GM13976 (cell line): Measurements from ENCODE around the gene IRF9.

Experiments used
- DNase-seq: peaks from one replicate; pipeline ENCODE4 v3.0.0; 2012; ENCODE audit warnings: low spot score
- in situ Hi-C: fragments of 300-500 bp; cut with MboI; formaldehyde crosslinking; loops from one replicate; pipeline ENCODE4 v1.12.0; 2022; ENCODE audit warnings: low sequenced_read_pairs, mixed read lengths, inconsistent platforms; ENCODE audit not compliant: unreplicated experiment
- TF ChIP-seq, protein P1 (sequence below): IDR thresholded peaks from 2 replicates; pipeline ENCODE4 v1.5.1; 2012; ENCODE audit warnings: borderline replicate concordance, mild to moderate bottlenecking; ENCODE audit not compliant: insufficient read depth; ENCODE audit errors: extremely low read depth, missing control alignments, control extremely low read depth

IRF9 gene

DNA sequence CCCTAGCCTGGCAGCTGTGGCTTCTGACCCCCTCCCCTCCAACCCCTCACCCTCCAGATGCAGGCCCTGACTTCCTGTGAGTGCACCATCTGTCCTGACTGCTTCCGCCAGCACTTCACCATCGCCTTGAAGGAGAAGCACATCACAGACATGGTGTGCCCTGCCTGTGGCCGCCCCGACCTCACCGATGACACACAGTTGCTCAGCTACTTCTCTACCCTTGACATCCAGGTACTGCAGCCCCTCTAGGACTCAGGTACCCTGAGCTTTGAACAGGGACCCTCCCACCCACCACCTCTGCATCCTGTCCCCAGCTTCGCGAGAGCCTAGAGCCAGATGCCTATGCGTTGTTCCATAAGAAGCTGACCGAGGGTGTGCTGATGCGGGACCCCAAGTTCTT is 6.0 kb upstream of the IRF9 start:
- in situ Hi-C loops: no loop called here
- TF ChIP-seq, protein P1, sequence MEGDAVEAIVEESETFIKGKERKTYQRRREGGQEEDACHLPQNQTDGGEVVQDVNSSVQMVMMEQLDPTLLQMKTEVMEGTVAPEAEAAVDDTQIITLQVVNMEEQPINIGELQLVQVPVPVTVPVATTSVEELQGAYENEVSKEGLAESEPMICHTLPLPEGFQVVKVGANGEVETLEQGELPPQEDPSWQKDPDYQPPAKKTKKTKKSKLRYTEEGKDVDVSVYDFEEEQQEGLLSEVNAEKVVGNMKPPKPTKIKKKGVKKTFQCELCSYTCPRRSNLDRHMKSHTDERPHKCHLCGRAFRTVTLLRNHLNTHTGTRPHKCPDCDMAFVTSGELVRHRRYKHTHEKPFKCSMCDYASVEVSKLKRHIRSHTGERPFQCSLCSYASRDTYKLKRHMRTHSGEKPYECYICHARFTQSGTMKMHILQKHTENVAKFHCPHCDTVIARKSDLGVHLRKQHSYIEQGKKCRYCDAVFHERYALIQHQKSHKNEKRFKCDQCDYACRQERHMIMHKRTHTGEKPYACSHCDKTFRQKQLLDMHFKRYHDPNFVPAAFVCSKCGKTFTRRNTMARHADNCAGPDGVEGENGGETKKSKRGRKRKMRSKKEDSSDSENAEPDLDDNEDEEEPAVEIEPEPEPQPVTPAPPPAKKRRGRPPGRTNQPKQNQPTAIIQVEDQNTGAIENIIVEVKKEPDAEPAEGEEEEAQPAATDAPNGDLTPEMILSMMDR: no peak
- no peak for DNase-seq

DNA sequence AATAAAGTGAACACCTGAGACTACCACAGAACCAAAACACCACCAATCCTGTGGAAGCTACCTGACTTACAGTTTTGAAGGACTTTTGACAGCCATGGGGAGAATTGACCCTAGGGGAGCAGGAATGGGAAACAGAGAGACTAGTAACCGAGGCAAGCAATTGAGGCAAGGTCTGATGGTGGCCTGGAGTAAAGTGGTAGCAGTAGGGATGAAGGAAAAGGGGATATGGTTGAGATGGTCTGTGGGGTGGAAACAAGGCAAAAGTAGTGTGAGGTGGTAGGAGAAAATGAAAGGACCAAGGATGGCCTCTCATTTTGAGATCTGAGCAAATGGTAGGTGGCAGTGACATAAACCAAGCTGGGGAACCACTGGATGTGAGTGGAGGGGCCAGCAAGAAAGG is 4.2 kb upstream of the IRF9 start:
- DNase-seq: no peak
- TF ChIP-seq, protein P1: no peak
- in situ Hi-C loops: no loop called here

DNA sequence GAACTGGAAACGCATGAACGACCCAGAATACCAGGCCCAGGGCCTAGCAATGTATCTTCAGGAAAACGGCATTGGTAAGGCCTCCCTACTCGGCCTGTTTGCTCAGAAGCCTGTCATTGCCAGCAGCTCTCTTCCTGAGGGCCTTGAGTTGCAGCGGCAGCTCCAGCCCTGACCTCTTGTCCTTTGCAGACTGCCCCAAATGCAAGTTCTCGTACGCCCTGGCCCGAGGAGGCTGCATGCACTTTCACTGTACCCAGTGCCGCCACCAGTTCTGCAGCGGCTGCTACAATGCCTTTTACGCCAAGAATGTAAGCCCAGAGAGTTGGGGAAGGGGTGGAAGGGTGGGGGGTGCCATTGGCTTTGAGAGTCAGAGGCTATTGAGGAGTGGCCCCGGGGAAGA is 3.7 kb upstream of the IRF9 start:
- in situ Hi-C loops: no loop called here
- DNase-seq: no peak
- TF ChIP-seq, protein P1: no peak

DNA sequence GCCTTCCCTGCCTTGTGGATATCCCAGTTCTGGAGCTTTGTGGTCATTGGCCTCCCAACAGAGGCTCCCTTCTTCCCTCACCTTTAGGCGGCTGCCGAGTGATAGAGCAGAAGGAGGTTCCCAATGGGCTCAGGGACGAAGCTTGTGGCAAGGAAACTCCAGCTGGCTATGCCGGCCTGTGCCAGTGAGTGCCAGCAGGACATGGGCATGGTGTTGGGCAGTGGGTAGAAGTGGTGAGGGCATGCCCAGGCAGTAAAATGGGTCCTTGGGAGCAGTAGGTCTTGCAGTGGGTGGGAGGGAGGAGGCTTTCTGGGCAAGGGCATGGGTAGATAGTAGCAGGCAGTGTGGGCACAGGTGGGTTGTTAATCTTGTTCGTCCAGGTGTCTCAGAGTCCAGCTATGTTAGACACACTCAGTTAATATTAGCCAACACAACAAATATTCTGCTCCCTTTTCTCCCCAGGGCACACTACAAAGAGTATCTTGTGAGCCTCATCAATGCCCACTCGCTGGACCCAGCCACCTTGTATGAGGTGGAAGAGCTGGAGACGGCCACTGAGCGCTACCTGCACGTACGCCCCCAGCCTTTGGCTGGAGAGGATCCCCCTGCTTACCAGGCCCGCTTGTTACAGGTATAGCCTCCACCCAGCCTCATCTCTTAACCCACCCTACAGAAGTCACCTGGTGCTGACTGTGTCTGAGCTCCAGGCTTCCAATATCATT is 1.1 kb upstream of the IRF9 start:
- TF ChIP-seq, protein P1: no peak
- DNase-seq: no peak
- in situ Hi-C loops: no loop called here

DNA sequence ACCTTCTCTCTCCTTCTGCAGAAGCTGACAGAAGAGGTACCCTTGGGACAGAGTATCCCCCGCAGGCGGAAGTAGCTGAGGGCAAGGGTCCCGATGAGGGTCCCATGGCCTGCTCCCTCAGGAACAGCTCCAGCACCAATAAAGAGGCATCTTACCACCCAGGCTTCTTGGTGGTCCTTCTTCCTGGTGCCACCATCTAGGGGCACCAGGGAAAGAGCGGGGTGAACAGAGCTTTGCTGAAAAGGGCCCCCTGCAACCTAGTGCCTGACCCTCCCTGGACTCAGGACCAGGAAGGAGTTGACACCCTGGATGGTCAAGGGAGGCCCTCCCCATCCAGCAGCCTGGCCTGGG is 591 bp upstream of the IRF9 start:
- in situ Hi-C loops: no loop called here
- DNase-seq: no peak
- TF ChIP-seq, protein P1: no peak

DNA sequence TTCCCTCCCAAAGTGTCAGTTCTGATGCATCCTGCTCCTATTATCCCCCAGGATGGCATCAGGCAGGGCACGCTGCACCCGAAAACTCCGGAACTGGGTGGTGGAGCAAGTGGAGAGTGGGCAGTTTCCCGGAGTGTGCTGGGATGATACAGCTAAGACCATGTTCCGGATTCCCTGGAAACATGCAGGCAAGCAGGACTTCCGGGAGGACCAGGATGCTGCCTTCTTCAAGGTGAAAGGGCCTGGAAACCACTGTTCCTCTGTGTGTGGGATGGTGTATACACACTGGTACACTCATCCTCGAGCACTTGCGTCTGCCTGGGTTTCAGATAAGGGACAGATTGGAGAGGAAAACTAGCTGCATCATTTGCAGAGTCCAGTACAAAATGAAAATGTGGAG is 1.0 kb downstream of the IRF9 start:
- TF ChIP-seq, protein P1: no peak
- no peak for DNase-seq
- in situ Hi-C loops: no loop called here
